HG02981 (cell line): ENCODE data around the gene CNOT3.
"Not testable (repeated sequence)": the region's sequence is repeated elsewhere in the genome, so short reads cannot be mapped to it uniquely, and the experiment has no call there.

Source experiments
- ATAC-seq: cut with Tn5 transposase; IDR thresholded peaks from one replicate; pipeline ENCODE4 v1.9.1; 2021; ENCODE audit warnings: mild to moderate bottlenecking, moderate library complexity; ENCODE audit not compliant: unreplicated experiment

The CNOT3 gene

GRCh38 chr19:54137699-54138488, at the start of gene CNOT3:
CNOT3 (plus strand) TSS chr19:54137762; CDS start chr19:54142979, 5,217 bp downstream.
- ATAC-seq, result no peak

GRCh38 chr19:54094426-54095000, 43.0 kb upstream of the CNOT3 start:
- ATAC-seq, result no peak

- no peak for ATAC-seq
Measured at GRCh38 chr19:54095136-54095858, 42.3 kb upstream of the CNOT3 start.

GRCh38 chr19:54095859-54096616, 41.5 kb upstream of the CNOT3 start:
- not testable (repeated sequence) for ATAC-seq

- ATAC-seq, result no peak
Measured at GRCh38 chr19:54096617-54097106, 40.9 kb upstream of the CNOT3 start.

- ATAC-seq, result no peak
Measured at GRCh38 chr19:54099190-54099902, 38.2 kb upstream of the CNOT3 start.

GRCh38 chr19:54099903-54100255, 37.7 kb upstream of the CNOT3 start:
- not testable (repeated sequence) for ATAC-seq

- no peak for ATAC-seq
Measured at GRCh38 chr19:54100561-54100960, 37.0 kb upstream of the CNOT3 start, which contains the start of gene OSCAR. OSCAR (minus strand) TSS chr19:54100803; CDS start chr19:54100792, 11 bp downstream.

- peak; percentile 90 for ATAC-seq
Measured at GRCh38 chr19:54102421-54103169, 35.0 kb upstream of the CNOT3 start, which contains the start of gene NDUFA3. NDUFA3 (plus strand) TSS chr19:54102855; CDS start chr19:54102879, 24 bp downstream.

- no peak for ATAC-seq
Measured at GRCh38 chr19:54104998-54105715, 32.4 kb upstream of the CNOT3 start.

GRCh38 chr19:54105796-54106195, 31.8 kb upstream of the CNOT3 start:
- no peak for ATAC-seq

- no peak for ATAC-seq
Measured at GRCh38 chr19:54106716-54107115, 30.8 kb upstream of the CNOT3 start.

- ATAC-seq, result no peak
Measured at GRCh38 chr19:54107876-54108490, 29.6 kb upstream of the CNOT3 start.

GRCh38 chr19:54108496-54108895, 29.1 kb upstream of the CNOT3 start:
- no peak for ATAC-seq

GRCh38 chr19:54109651-54110050, 27.9 kb upstream of the CNOT3 start:
- no peak for ATAC-seq

- no peak for ATAC-seq
Measured at GRCh38 chr19:54114340-54115108, 23.0 kb upstream of the CNOT3 start.
